Cortex of kidney (tissue), 1 donor: ENCODE results near the gene TPD52L2.
"Not testable (repeated sequence)": the region's sequence is repeated elsewhere in the genome, so short reads cannot be mapped to it uniquely, and the experiment has no call there.

Source experiments
- DNase-seq: peaks from one replicate; lab custom pipeline; 2025; lab: John Stamatoyannopoulos, UW

The TPD52L2 gene

GRCh38 chr20:63895952-63896263 lies 30.8 kb downstream of the TPD52L2 start:
- DNase-seq, result no peak

GRCh38 chr20:63896264-63897105 lies 31.4 kb downstream of the TPD52L2 start:
- DNase-seq, result no peak

- no peak for DNase-seq
These were observed 33.0 kb downstream of the TPD52L2 start for GRCh38 chr20:63897978-63898561.

- DNase-seq, result no peak
These were observed 34.0 kb downstream of the TPD52L2 start for GRCh38 chr20:63898882-63899558.

- DNase-seq, result no peak
These were observed 35.3 kb downstream of the TPD52L2 start for GRCh38 chr20:63900413-63900812.

GRCh38 chr20:63903796-63904561 lies 38.9 kb downstream of the TPD52L2 start:
- no peak for DNase-seq

GRCh38 chr20:63908008-63908682 lies 43.1 kb downstream of the TPD52L2 start:
- DNase-seq, result no peak

- no peak for DNase-seq
These were observed 46.1 kb downstream of the TPD52L2 start for GRCh38 chr20:63911176-63911575.

- DNase-seq, result no peak
These were observed 48.7 kb downstream of the TPD52L2 start for GRCh38 chr20:63913768-63914167.

GRCh38 chr20:63915471-63915870 lies 50.4 kb downstream of the TPD52L2 start:
- no peak for DNase-seq

GRCh38 chr20:63916371-63916939 lies 51.4 kb downstream of the TPD52L2 start:
- not testable (repeated sequence) for DNase-seq

GRCh38 chr20:63917811-63918210 lies 52.7 kb downstream of the TPD52L2 start:
- DNase-seq, result no peak

GRCh38 chr20:63919130-63919529 lies 54.1 kb downstream of the TPD52L2 start:
- no peak for DNase-seq

GRCh38 chr20:63920226-63920625 lies 55.2 kb downstream of the TPD52L2 start:
- DNase-seq, result no peak

- DNase-seq, result no peak
These were observed 58.6 kb downstream of the TPD52L2 start for GRCh38 chr20:63923651-63924050.

- no peak for DNase-seq
These were observed 59.2 kb downstream of the TPD52L2 start for GRCh38 chr20:63924241-63924640.

- no peak for DNase-seq
These were observed 61.2 kb downstream of the TPD52L2 start for GRCh38 chr20:63926298-63926697.

GRCh38 chr20:63929071-63929470 lies 64.0 kb downstream of the TPD52L2 start:
- no peak for DNase-seq

- DNase-seq, result not testable (repeated sequence)
These were observed 64.4 kb downstream of the TPD52L2 start for GRCh38 chr20:63929473-63929883.

- no peak for DNase-seq
These were observed 66.0 kb downstream of the TPD52L2 start for GRCh38 chr20:63930971-63931553.

GRCh38 chr20:63931735-63932134 lies 66.7 kb downstream of the TPD52L2 start:
- DNase-seq, result no peak
